Body of pancreas (tissue), 4 donors: Measurements from ENCODE around the gene FAM83C. TPM values are rescaled to one million over a fixed set of nuclear protein-coding genes. Genes with fewer than 3 reads are reported as not detected.

Source experiments
- ATAC-seq: fragments of 150-250 bp; one replicate; pipeline ENCODE4 v1.9.1; 2016
- DNase-seq, 4 donors: peaks; one replicate each; pipeline ENCODE4 v3.0.0-alpha.2; 2019
- H3K27ac ChIP-seq, 4 donors: fragments of 200-600 bp; sonication (generic); 1 replicate in 3 of 4; 2 replicates in 1 of 4; pipeline versions ENCODE4 v1.5.1 to v1.6.1; 2016 to 2019; ENCODE audit warnings: mild to moderate bottlenecking in 1 of 4, mixed read lengths in 1 of 4, moderate library complexity in 1 of 4
- H3K27me3 ChIP-seq, 2 donors: fragments of 200-600 bp; sonication (generic); one replicate each; pipeline ENCODE4 v1.6.0; 2016; ENCODE audit warnings: mild to moderate bottlenecking in 1 of 2
- H3K36me3 ChIP-seq, 2 donors: fragments of 200-600 bp; sonication (generic); replicated peaks in 1 of 2; 2 replicates each; pipeline ENCODE4 v1.5.1; 2016; ENCODE audit warnings: low read depth in 2 of 2; ENCODE audit not compliant: insufficient read depth in 1 of 2
- H3K4me1 ChIP-seq: fragments of 200-600 bp; sonication (generic); one replicate; pipeline ENCODE4 v1.6.0; 2016
- H3K4me3 ChIP-seq, 2 donors: fragments of 200-600 bp; sonication (generic); 1 replicate in 1 of 2; 2 replicates in 1 of 2; pipeline ENCODE4 v1.5.1; 2016 to 2019
- H3K9me3 ChIP-seq, 3 donors: fragments of 200-600 bp; sonication (generic); 1 replicate in 2 of 3; 2 replicates in 1 of 3; pipeline ENCODE4 v1.5.1; 2016
- POLR2A ChIP-seq, 3 donors: fragments of 450-650 bp; IDR thresholded peaks; one replicate each; pipeline ENCODE4 v1.6.1; 2016; ENCODE audit warnings: antibody characterized with exemption in 3 of 3, mild to moderate bottlenecking in 2 of 3
- WGBS, 2 donors: methylation state at CpG; one replicate each; pipeline ENCODE4 v1.1.5; 2017; 5-methylcytosine and 5-hydroxymethylcytosine counted together
- intact Hi-C: fragments of 100-400 bp; cut with DNase I; formaldehyde crosslinking; loops from one replicate; pipeline ENCODE4 v1.15.1; 2023
- total RNA-seq, 2 donors: library from RNA; depleted of rRNA; stranded (reverse); fragments of >200 nt; gene quantifications; one replicate each; pipeline ENCODE4 v1.1.0, GENCODE V29; 2016
- TF ChIP-seq, protein P1 (sequence below), 7 experiments: fragments of 450-650 bp in 4 of 7; fragments of 200-600 bp in 3 of 7; sonication (generic) in 3 of 7; IDR thresholded peaks; one replicate each; pipeline ENCODE4 v1.5.1; 2016 to 2019; ENCODE audit warnings: antibody characterized with exemption in 7 of 7

Gene FAM83C
- total RNA-seq, 2 donors from 2014 or later = not detected

DNA sequence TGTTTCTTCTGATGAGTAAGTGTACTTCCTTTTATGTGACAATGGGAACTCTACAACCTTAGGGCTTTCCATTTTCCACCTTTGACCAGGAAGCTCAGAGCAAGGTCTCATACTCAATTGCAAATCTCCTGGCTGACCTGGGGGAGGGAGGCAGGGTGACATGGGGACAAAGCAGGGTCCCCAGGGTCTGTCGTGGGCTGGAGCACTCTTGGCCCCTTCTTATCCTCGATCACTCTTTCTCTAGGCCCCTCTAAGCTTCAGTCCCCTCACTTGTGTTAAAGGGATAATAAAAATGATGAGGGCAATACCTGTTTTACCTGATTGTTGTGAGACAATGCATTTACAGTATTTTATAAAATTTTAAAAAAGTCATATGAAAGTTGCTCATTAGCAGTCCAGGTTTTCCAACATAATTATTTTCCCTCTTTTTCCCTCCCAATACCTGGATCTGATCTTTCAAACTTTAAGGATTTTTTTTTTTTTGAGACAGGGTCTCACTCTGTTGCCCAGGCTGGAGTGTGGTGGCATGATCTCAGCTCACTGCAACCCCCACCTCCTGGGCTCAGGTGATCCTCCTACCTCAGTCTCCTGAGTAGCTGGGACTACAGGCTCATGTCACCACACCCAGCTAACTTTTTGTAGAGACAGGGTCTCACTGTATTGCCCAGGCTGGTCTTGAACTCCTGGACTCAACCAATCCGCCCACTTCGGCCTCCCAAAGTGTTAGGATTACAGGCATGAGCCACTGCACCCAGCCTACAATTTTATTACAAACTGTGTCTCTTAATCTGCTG, 8.4 kb upstream of the FAM83C start:
- no peak for TF ChIP-seq POLR2A (IDR thresholded peaks at IDR 0.05)
- TF ChIP-seq, protein P1, sequence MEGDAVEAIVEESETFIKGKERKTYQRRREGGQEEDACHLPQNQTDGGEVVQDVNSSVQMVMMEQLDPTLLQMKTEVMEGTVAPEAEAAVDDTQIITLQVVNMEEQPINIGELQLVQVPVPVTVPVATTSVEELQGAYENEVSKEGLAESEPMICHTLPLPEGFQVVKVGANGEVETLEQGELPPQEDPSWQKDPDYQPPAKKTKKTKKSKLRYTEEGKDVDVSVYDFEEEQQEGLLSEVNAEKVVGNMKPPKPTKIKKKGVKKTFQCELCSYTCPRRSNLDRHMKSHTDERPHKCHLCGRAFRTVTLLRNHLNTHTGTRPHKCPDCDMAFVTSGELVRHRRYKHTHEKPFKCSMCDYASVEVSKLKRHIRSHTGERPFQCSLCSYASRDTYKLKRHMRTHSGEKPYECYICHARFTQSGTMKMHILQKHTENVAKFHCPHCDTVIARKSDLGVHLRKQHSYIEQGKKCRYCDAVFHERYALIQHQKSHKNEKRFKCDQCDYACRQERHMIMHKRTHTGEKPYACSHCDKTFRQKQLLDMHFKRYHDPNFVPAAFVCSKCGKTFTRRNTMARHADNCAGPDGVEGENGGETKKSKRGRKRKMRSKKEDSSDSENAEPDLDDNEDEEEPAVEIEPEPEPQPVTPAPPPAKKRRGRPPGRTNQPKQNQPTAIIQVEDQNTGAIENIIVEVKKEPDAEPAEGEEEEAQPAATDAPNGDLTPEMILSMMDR (IDR thresholded peaks at IDR 0.05) = no peak
- H3K27me3 ChIP-seq = no peaks in the 10 kb centered on the region
- no peaks in the 10 kb centered on the region for H3K9me3 ChIP-seq
- H3K4me3 ChIP-seq = no peak overlapping the region
- no peak for DNase-seq
- no peak overlapping the region for H3K27ac ChIP-seq
- WGBS, 2 donors = 72 to 73% methylated on average over 4 of the region's 4 CpGs
- peaks cover 7% of the 10 kb centered on the region for H3K4me1 ChIP-seq
- ATAC-seq = no peak
- no peaks in the 10 kb centered on the region for H3K36me3 ChIP-seq
- intact Hi-C loops = no loop called here

- H3K27ac ChIP-seq = no peak overlapping the region
- TF ChIP-seq, protein P1 (IDR thresholded peaks at IDR 0.05) = no peak
- TF ChIP-seq POLR2A (IDR thresholded peaks at IDR 0.05) = no peak
- intact Hi-C loops = loop anchor here (10.0 kb wide), 1 partner anchor 135 kb away; the partner anchor contains the start of gene GDF5
These were observed 7.6 kb upstream of the FAM83C start for GRCh38 chr20:35299780-35300179.

DNA sequence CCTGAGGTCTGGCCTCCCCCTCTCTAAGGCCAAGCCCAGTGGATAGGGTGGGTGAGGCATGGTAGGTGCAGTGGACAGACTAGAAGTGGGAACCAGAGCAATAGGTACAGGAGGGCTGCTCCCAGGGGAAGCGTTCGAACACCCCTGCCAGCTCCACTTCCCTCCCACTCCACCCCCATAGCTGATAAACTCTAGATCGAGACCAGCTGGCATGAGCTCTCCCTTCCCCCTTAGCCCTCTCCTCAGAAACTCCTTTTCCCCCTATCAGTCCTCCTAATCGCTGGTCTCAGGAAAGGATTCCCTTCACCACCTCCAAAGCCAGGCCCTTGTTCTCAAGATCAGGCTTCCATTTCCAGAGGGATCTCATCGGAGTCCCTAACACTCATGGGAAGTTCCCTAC, 6.0 kb upstream of the FAM83C start:
- intact Hi-C loops = loop anchor here (10.0 kb wide), 1 partner anchor 137 kb away; the partner anchor contains the start of gene GDF5
- no peaks in the 10 kb centered on the region for H3K36me3 ChIP-seq
- no peak overlapping the region for H3K4me3 ChIP-seq
- no peaks in the 10 kb centered on the region for H3K4me1 ChIP-seq
- 49 to 54% methylated on average over 5 of the region's 5 CpGs for whole genome bisulfite sequencing, 2 donors
- DNase-seq (no peak), ATAC-seq (no peak)
- H3K9me3 ChIP-seq = no peaks in the 10 kb centered on the region
- H3K27ac ChIP-seq = no peak overlapping the region
- no peak for TF ChIP-seq POLR2A (IDR thresholded peaks at IDR 0.05)
- TF ChIP-seq, protein P1 (IDR thresholded peaks at IDR 0.05) = no peak
- peaks cover 0 to 3% of the 10 kb centered on the region in 2 donors for H3K27me3 ChIP-seq

More at GRCh38 chr20:35299780-35300179, 7.6 kb upstream of the FAM83C start:
- ATAC-seq (no peak), DNase-seq (no peak)
- Histone ChIP-seq H3K27me3 (peaks cover 0 to 3% of the 10 kb centered on the region in 2 donors), H3K9me3 (no peaks in the 10 kb centered on the region), H3K4me3 (no peak overlapping the region), H3K36me3 (no peaks in the 10 kb centered on the region), H3K4me1 (peaks cover 7% of the 10 kb centered on the region)
- WGBS, 2 donors = 62 to 68% methylated on average over 4 of the region's 4 CpGs

GRCh38 chr20:35297740-35298139, 5.5 kb upstream of the FAM83C start:
- WGBS, 2 donors = 73 to 92% methylated on average over 5 to 14 of the region's 14 CpGs
- Histone ChIP-seq H3K36me3 (no peaks in the 10 kb centered on the region), H3K9me3 (no peaks in the 10 kb centered on the region), H3K27ac (no peak overlapping the region), H3K4me3 (no peak overlapping the region), H3K4me1 (no peaks in the 10 kb centered on the region), H3K27me3 (peaks cover 0 to 3% of the 10 kb centered on the region in 2 donors)
- TF ChIP-seq, protein P1 (IDR thresholded peaks at IDR 0.05) = no peak
- no peak for TF ChIP-seq POLR2A (IDR thresholded peaks at IDR 0.05)
- ATAC-seq = no peak
- intact Hi-C loops = loop anchor here (10.0 kb wide), 1 partner anchor 137 kb away; the partner anchor contains the start of gene GDF5
- no peak for DNase-seq
